ENCODE results near the gene GLI3.

GRCh38 chr7:42264702-42265101 is 27.7 kb upstream of the GLI3 start:
- TF ChIP-seq CTCF (IDR thresholded peaks at IDR 0.05) (no peak), POLR2AphosphoS5 (IDR thresholded peaks at IDR 0.05) (no peak), EP300 (IDR thresholded peaks at IDR 0.05) (no peak), POLR2A (IDR thresholded peaks at IDR 0.05) (no peak)

Data from stomach (tissue), 4 donors.